Activated CD4-positive, alpha-beta T cell treated with anti-CD3 and anti-CD28 coated beads, Interleukin-10, Interleukin-2, amounts not matched to agents 100 ng/mL and 50 ng/mL, durations not matched to agents 16 hours and 8 hours (primary cell): ENCODE measurements around the gene MED12L.

Source experiments
- DNase-seq: peaks from one replicate; pipeline ENCODE4 v3.0.0-alpha.2; 2020

The MED12L gene

DNA sequence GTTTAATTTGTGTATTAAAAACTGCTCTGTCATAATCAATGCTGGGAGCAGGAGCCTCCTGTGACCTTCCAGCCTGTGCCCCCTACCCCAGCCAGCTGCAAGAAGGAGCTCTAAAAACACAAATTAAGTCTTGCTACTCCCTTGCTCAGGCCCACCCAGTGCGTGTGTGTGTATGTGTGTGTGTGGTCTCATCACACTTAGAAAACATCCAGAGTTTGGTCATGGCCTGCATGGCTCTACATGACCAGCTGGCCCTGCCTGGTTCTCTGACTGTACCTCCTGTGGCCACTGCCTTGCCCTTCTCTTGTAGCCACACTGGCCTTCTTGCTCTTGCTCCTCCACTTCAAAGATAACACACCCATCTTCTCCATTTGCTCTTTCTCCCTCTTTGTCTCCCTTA, 179.1 kb downstream of the MED12L start:
- DNase-seq = no peak

DNA sequence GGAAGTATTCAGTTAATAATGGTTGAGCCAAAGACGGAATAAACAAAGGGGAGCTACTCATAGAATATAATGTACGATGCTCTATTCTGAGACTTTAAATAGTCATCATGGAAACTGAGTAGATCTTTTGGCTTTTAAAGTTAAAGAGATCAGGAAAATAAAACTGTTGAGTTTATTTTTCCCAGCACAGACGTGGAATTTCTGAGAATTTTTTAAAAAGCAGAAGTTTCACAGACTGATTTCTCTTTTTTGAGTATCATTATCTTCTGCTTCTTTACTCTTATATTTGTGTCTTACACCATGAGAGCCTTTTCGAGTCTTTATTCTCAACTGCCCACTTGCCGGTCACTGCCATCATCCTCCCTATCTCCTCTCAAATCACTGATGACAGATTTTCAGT, 179.7 kb downstream of the MED12L start:
- DNase-seq = no peak

GRCh38 chr3:151265866-151266265, 180.4 kb downstream of the MED12L start:
- no peak for DNase-seq

DNA sequence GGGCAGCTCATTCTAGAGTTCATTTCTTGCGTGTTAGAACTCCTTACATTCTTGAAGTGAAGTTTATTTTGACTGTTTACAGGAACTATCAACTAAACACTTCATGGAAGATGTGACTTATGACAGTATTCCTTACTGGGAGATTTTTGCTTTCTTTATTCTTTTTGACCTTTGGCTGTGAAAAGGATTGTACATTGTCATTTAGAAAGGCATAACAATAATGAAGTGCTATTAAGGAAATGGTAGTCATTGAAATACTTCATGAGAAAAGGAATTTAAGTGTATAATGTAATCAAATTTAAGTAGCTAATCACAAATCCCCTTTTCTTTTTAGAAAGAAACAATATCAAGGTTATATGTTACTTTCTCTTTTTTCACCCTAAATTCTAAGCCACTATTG, 181.6 kb downstream of the MED12L start:
- DNase-seq = no peak

DNA sequence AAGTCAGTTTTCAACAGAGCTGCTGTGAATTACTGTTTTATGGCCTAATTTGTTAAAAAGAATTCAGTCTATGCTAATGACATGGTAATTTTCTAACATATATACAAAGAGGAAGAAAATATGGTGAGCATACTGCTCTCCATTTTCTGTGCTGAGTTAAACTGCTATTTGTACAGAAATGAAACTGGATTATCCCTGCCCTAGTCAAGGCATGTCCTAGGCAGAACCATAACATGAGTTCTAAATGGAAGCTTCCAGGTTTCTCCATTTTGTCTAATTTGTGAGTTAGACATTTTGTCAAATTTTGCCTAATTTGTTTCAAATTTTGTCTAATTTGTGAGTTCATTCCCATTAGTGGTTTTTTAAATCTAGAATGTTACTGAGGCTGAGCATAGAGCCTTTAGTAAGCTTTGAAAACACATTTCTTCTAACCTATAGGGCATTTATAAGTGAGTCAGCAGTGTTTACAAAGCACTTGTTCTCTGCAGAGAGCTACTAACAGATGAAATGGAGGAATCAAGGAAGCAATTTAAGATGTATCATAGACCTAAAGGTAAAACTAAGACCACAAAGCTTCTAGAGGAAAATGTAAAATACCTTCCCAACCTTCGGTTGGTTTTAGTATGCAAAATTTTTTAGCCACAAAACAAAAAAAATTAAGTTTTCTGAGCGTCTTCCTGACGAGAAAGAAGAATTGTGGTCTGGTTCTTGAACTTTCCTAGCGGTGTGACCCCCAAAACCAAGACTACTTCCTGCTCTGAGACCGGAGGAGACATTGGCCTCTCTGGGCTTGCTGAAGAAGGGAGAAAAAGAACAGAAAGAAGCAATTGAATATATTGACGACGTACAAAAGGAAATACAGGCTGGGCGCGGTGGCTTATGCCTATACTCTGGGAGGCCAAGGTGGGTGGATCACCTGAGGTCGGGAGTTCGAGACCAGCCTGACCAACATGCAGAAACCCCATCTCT, 183.1 kb downstream of the MED12L start:
- DNase-seq = peak; percentile 62

DNA sequence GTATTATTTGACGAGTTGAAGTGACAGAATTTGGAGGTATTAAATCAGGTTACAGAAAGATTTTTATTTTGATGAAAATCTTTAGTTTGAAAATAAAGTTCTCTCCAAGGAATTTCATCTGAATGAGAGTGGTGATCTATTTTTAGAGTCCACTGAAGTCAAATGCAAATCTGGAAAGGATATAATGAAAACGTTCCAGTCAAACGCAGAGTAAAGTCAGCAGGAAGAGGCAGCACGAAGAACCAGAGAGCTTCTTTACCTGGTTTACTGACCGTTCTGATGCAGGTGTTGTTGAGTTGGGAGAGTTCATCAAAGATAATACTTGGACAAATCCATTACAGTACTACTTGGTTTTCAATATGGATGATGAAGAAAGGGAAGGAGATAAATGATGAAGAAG, 184.2 kb downstream of the MED12L start:
- DNase-seq = no peak

GRCh38 chr3:151275091-151275490, 189.6 kb downstream of the MED12L start:
- DNase-seq = no peak

- DNase-seq = no peak
Measured at GRCh38 chr3:151276038-151276686, 190.7 kb downstream of the MED12L start.

GRCh38 chr3:151276687-151277042, 191.2 kb downstream of the MED12L start:
- DNase-seq = peak; percentile 50

DNA sequence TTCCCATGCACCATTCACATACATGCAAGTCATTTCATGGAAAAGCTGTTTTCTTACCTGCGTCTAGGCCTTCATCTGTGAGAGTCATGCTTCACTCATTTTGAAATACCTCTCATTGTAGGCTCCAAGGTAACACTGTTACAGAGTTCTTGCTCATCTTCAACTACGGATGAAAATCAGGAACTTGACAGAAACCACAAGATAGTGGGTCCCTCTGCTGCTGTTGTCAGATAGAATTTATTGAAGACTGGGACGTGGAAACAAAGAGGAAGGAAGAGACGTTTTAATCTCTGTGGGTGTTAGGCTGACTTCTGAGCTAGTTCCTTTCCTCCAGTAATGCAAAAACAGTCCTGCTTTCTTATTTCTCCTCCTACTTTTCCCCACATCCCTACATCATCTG, 192.8 kb downstream of the MED12L start, which contains the start of gene P2RY14:
P2RY14 (minus strand) TSS at position 313 of the 400 bp plus-strand sequence. CDS start 64,226 bp downstream, outside the sequence.
- DNase-seq = peak; percentile 58

GRCh38 chr3:151281671-151282324, 196.3 kb downstream of the MED12L start:
- no peak for DNase-seq

DNA sequence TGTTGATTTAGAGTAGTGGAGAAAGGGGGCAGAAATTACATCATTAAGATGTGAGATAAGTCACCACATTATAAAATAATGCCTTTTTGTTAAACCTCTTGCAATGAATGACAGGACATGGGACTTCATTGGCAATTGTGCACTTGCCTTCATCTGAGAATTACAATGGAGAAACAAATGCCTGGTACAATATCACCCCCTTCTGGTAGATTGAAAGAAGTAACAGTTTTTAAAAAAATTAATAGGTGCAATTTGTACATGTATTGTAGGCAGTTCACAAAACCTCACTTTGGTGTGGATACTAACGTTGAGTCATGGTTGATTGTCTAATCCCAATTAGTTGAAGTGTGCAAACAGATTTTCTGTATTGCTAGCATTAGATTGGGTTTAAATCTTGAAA, 197.5 kb downstream of the MED12L start:
- peak; percentile 75 for DNase-seq

GRCh38 chr3:151283387-151283786, 197.9 kb downstream of the MED12L start:
- peak; percentile 16 for DNase-seq

GRCh38 chr3:151283907-151284461, 198.5 kb downstream of the MED12L start:
- peak; percentile 66 for DNase-seq

DNA sequence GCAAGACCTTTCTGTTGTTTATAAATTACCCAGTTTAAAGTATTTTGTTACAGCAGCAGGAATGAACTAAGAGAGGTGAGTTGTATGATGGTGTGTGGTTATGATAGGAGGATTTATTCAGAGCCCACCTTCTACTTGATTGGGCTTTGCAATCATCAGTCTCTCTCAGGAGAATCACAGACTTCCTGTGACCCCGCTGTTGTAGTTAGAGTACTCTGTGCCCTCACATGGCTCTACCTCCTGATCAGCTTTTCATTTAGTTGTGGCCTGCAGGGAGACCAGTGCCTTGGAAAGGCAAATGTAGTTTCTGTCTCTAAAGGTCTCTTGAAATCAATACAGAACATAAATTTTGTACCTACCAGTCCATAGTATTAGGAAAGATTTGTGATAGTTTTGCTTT, 200.5 kb downstream of the MED12L start:
- DNase-seq = no peak

- no peak for DNase-seq
Measured at GRCh38 chr3:151289445-151289844, 204.0 kb downstream of the MED12L start.

DNA sequence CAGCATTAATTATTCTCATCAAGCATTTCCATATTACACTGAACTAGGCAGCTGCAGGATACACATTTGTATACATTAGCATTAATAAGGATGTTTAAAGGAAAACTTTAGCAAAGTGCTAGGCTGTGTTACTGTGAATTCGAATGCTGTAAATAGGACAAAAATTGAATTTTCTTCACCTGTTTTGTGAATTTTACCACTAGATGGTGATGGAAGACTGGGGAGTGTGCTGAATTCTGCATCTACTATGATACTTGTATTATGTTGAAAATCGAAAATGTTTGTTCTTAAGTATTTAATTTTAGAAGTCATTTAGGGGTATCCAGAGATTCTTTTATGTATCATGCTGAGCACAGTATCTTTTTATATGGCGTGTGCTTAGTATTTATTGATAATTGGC, 205.2 kb downstream of the MED12L start:
- peak; percentile 34 for DNase-seq

DNA sequence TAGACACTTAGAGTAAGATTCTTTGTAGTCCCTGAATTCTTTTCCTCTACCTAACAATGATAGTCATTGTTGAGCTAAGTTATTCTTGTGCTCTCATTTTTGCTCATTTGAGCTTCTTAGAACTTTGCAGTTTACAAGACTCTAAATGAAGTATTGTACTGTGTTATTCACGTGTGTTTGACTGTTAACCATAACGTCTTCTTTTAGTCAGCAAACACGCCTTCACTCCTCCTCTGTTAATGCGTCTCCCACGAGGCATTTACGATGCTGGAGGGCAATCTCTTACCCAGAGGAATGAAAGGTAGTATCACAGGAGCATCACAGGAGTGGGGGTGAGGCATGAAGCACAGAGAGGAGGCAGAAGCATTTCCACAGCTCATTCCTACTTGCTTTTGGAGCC, 207.7 kb downstream of the MED12L start:
- peak; percentile 29 for DNase-seq

DNA sequence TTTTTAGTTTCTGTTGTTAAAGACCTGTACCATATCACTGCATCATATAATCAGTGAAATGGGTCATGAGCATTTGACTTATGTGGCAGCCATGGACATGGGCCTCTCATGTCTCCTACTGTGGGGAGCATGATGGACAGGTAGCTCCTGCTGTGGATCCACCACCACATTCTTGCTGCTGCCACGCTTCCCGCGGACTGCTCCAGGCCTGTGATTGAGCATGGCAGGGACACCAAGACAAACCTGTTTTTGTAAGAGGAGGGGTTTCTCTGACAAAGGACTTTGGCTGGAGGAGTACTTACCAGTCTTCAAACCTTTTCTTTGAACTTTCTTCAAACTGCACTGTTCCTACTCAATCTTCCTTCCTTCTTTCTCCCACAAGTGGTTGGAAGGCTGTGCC, 210.8 kb downstream of the MED12L start:
- no peak for DNase-seq

DNA sequence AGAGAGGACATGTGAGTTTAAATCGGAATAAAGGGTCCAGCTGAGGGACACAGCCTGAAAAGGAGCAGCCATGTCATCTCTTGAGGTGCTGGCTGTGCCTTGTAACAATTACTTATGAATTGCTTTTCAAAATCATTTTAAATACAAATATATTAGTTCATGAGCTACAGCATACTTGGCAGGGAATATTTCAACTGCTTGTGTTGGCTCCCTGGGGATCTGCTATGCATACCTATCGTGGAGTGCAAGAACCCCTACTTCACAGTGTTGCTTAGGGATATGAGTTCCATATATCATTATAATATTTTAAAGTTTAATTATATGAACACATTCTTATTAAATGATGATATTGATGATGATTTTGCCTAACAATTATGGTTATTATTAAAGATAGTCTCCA, 212.0 kb downstream of the MED12L start:
- no peak for DNase-seq

DNA sequence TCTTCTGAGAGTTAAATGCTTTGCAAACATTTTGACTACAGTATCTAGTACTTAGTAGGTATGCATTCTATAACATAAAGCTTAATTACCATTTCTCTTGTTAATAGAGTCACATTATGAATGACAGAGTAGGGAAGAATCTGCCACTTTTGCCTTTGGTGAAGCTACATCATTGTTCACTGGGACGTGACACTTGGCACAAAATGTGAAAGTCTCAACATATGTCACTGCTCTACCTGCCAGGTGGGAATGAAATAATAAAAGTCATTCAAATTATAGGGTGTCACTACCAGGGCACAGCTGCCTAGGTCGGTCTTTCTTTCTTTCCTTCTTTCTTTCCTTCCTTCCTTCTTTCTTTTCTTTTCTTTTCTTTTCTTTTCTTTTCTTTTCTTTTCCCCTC, 213.5 kb downstream of the MED12L start:
- no peak for DNase-seq

DNA sequence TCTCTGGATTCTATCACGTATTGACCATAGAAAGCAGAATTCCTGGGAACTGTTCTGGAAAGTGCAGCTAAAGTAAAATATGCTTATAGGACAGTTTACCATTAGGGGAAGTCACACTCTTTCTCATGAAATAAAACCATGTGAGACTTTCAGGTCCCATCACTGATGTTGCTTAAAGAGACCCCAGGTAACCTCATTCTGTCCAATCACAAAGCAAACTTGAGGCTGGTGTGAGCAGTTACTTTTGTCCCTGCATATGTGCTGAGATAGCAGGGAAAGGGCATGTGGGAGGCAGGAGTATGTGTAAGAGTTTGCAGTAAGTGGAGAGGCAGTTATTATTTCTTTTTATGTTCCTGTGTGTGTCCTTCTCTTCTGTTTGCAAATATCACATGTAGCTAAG, 215.1 kb downstream of the MED12L start:
- no peak for DNase-seq

GRCh38 chr3:151301787-151302186, 216.3 kb downstream of the MED12L start:
- DNase-seq = peak; percentile 62
